ENCODE measurements around the gene CEP78.
"Not testable (repeated sequence)": the region's sequence is repeated elsewhere in the genome, so short reads cannot be mapped to it uniquely, and the experiment has no call there.

The CEP78 gene

GRCh38 chr9:78235762-78236550, at the start of gene CEP78:
TSS of gene CEP78 (plus strand) at chr9:78236075. CDS start at chr9:78236351, 276 bp downstream.
- DNase-seq (ENCODE audit: low read depth, low spot score): peak; percentile 83

GRCh38 chr9:78187763-78188484, 48.0 kb upstream of the CEP78 start:
- no peak for DNase-seq (ENCODE audit: low read depth, low spot score)

- DNase-seq (ENCODE audit: low read depth, low spot score): no peak
Observed at GRCh38 chr9:78188594-78188993, 47.3 kb upstream of the CEP78 start.

GRCh38 chr9:78189001-78189400, 46.9 kb upstream of the CEP78 start:
- DNase-seq (ENCODE audit: low read depth, low spot score): no peak

GRCh38 chr9:78189461-78189860, 46.4 kb upstream of the CEP78 start:
- DNase-seq (ENCODE audit: low read depth, low spot score): no peak

GRCh38 chr9:78191931-78192330, 43.9 kb upstream of the CEP78 start:
- no peak for DNase-seq (ENCODE audit: low read depth, low spot score)

- no peak for DNase-seq (ENCODE audit: low read depth, low spot score)
Observed at GRCh38 chr9:78196258-78196657, 39.6 kb upstream of the CEP78 start.

GRCh38 chr9:78201158-78201777, 34.6 kb upstream of the CEP78 start:
- not testable (repeated sequence) for DNase-seq (ENCODE audit: low read depth, low spot score)

- no peak for DNase-seq (ENCODE audit: low read depth, low spot score)
Observed at GRCh38 chr9:78207319-78207718, 28.6 kb upstream of the CEP78 start.

- no peak for DNase-seq (ENCODE audit: low read depth, low spot score)
Observed at GRCh38 chr9:78207901-78208300, 28.0 kb upstream of the CEP78 start.

- DNase-seq (ENCODE audit: low read depth, low spot score): no peak
Observed at GRCh38 chr9:78209127-78209526, 26.7 kb upstream of the CEP78 start.

GRCh38 chr9:78210841-78211301, 25.0 kb upstream of the CEP78 start:
- DNase-seq (ENCODE audit: low read depth, low spot score): no peak

GRCh38 chr9:78212868-78213267, 23.0 kb upstream of the CEP78 start:
- DNase-seq (ENCODE audit: low read depth, low spot score): no peak

GRCh38 chr9:78213712-78214111, 22.2 kb upstream of the CEP78 start:
- no peak for DNase-seq (ENCODE audit: low read depth, low spot score)

GRCh38 chr9:78214492-78214891, 21.4 kb upstream of the CEP78 start:
- no peak for DNase-seq (ENCODE audit: low read depth, low spot score)

- DNase-seq (ENCODE audit: low read depth, low spot score): no peak
Observed at GRCh38 chr9:78215706-78216105, 20.2 kb upstream of the CEP78 start.

GRCh38 chr9:78218890-78219289, 17.0 kb upstream of the CEP78 start:
- DNase-seq (ENCODE audit: low read depth, low spot score): no peak

- DNase-seq (ENCODE audit: low read depth, low spot score): no peak
Observed at GRCh38 chr9:78221425-78221824, 14.4 kb upstream of the CEP78 start.

- not testable (repeated sequence) for DNase-seq (ENCODE audit: low read depth, low spot score)
Observed at GRCh38 chr9:78221841-78222240, 14.0 kb upstream of the CEP78 start.

GRCh38 chr9:78230761-78231160, 5.1 kb upstream of the CEP78 start:
- DNase-seq (ENCODE audit: low read depth, low spot score): no peak

- not testable (repeated sequence) for DNase-seq (ENCODE audit: low read depth, low spot score)
Observed at GRCh38 chr9:78232471-78232870, 3.4 kb upstream of the CEP78 start.

- no peak for DNase-seq (ENCODE audit: low read depth, low spot score)
Observed at GRCh38 chr9:78234810-78235209, 1.1 kb upstream of the CEP78 start.

Measured in smooth muscle cell of the brain vasculature (primary cell).